Measurements from ENCODE around the gene CPNE7.
A peak's percentile ranks its signal among the peaks of the same experiment; 100 is the strongest.

CPNE7 gene

DNA sequence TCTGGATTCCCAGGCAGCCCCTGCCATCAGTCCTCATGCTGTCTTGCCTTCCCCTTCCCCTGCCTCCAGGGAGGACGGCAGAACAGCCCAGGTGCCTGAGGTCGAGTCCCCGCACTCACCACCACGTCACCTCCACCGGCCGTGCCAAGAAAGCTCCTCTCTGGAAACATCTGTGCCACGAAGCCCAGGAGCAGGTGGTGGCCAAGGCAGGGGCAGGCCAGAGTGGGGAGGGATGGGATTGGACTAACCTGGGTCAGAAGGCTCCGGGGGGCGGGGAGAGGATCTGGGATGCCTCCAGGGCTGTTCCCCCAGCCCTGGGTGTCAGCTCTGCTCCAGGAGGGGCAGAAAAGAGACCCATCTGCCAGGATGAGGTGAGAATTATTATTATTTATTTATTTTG is 30.4 kb downstream of the CPNE7 start:
- TF ChIP-seq GATA2 (IDR thresholded peaks at IDR 0.05; ENCODE audit: low read depth, low read length) (no peak), GATA3 (IDR thresholded peaks at IDR 0.05; ENCODE audit: low read depth, low read length) (no peak)

- TF ChIP-seq GATA2 (IDR thresholded peaks at IDR 0.05; ENCODE audit: low read depth, low read length) (no peak), GATA3 (IDR thresholded peaks at IDR 0.05; ENCODE audit: low read depth, low read length) (no peak)
Measured at GRCh38 chr16:89607453-89607852, 31.9 kb downstream of the CPNE7 start.

DNA sequence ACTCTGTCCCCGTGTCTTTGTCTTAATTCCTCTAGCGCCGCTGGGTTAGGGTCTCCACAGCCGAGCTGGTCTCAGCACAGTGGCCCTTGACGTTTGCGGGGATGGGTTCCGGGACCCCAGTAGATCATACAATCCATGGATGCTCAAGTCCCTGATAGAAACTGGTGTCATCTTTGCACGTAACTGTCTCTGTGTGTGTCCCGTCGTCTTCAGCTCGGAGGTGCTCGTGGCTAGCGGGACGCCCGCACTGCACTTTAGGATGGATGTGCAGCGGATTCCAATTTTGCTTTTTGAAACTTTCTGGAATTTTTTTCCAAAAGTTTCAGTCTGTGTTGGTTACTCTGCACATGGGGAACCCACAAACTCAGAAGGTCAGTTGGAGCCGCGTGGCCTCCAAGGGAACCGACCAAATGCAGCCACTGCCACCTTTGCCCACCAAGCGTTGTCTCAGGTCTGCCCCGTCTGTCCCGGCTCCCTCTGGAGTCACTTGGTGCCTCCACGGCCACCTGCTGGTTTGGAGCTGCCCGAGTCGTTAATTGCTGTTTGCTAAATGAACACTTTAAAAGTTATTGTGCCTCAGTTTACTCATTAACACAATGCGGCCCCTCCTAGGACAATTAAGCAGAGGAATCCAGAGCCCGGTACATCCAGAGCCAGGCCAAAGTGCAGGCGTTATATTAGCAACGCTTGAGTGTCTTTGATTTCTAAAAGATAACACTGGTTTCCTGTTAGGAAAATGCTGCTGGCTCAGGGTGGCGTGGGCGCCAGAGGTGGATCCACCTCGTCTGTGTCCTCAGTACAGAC is 32.6 kb downstream of the CPNE7 start:
- peak; percentile 63 for TF ChIP-seq GATA2 (IDR thresholded peaks at IDR 0.05; ENCODE audit: low read depth, low read length)
- no peak for TF ChIP-seq GATA3 (IDR thresholded peaks at IDR 0.05; ENCODE audit: low read depth, low read length)

DNA sequence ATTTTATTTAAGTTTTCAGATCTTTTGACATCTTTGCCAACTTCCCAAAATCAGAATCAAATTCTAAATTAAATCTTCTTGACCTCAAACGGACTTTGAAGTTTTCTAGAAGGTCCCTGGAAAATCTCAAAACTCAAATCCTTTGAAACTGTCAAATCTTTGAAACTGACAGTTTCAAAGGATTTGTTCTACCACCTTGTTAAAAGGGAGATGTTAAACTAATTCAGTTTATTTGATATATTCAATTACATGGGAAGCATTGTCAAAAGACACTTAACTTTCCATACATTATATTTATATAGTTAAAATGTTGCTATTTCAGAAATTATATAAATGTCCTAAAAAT is 34.5 kb downstream of the CPNE7 start:
- TF ChIP-seq GATA2 (IDR thresholded peaks at IDR 0.05; ENCODE audit: low read depth, low read length) (no peak), GATA3 (IDR thresholded peaks at IDR 0.05; ENCODE audit: low read depth, low read length) (no peak)

DNA sequence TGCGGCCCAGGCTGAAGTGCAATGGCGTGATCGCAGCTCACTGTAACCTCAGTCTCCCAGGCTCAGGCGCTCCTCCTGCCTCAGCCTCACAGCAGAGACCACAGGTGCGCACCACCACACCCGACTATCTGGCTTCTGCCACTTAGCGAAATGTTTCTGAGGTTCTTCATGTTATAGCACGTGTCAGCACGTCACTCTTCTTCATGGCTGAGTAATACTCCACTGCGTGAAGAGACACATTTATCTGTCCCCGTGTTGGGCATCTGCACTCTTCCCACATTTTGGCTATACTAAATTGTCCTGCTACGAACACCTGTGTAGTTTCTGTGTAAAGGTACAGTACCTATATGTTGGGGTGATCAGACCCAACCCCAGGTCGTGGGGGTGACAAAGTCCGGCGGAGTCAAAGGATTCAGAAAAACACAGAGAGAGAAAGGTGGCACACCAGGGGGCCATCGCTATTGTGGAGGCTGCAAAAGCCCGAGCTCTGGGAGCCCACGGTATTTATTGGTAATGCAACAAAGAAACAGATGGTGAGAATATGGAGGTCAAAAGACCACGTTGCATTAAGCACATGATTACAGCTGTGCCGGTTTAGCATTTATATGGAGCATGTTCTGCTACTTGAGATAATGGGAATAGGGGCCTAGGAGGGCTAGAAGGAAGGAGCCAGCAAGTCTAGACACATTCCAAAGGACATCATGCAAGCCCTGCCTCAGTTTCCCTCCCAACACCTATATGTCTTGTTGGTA is 37.0 kb downstream of the CPNE7 start:
- no peak for TF ChIP-seq GATA2 (IDR thresholded peaks at IDR 0.05; ENCODE audit: low read depth, low read length)
- no peak for TF ChIP-seq GATA3 (IDR thresholded peaks at IDR 0.05; ENCODE audit: low read depth, low read length)

GRCh38 chr16:89613231-89613953 is 37.8 kb downstream of the CPNE7 start, which contains the start of gene DPEP1:
Gene DPEP1, plus strand, starts transcription at chr16:89613642. Its CDS starts 16,769 bp downstream, at chr16:89630411.
- TF ChIP-seq GATA2 (IDR thresholded peaks at IDR 0.05; ENCODE audit: low read depth, low read length) (no peak), GATA3 (IDR thresholded peaks at IDR 0.05; ENCODE audit: low read depth, low read length) (no peak)

DNA sequence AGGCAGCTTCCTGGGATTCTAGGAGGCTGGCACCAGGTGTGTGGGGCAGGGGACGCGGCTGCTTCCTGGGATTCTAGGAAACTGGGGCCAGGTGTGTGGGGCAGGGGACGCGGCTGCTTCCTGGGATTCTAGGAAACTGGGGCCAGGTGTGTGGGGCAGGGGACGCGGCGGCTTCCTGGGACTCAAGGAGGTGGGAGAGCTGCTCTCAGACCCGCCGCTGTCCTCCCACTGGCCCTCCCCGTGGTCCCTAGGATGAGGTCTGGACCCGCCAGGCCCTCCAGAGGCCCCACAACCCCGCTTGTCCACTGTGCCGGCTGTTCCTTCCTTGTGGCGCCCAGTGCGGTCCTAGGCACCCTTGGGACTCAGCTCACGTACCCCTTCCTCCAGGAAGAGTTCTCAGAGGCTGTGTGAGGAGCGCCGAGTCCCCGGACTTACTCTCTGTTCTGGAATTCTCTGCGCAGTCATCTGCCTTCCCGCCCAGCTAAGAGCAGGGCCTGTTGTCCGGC is 38.4 kb downstream of the CPNE7 start:
- TF ChIP-seq GATA2 (IDR thresholded peaks at IDR 0.05; ENCODE audit: low read depth, low read length) (no peak), GATA3 (IDR thresholded peaks at IDR 0.05; ENCODE audit: low read depth, low read length) (no peak)

- TF ChIP-seq GATA3 (IDR thresholded peaks at IDR 0.05; ENCODE audit: low read depth, low read length) (no peak), GATA2 (IDR thresholded peaks at IDR 0.05; ENCODE audit: low read depth, low read length) (no peak)
Measured at GRCh38 chr16:89615176-89615575, 39.6 kb downstream of the CPNE7 start.

- TF ChIP-seq GATA3 (IDR thresholded peaks at IDR 0.05; ENCODE audit: low read depth, low read length) (no peak), GATA2 (IDR thresholded peaks at IDR 0.05; ENCODE audit: low read depth, low read length) (no peak)
Measured at GRCh38 chr16:89615596-89616090, 40.1 kb downstream of the CPNE7 start.

DNA sequence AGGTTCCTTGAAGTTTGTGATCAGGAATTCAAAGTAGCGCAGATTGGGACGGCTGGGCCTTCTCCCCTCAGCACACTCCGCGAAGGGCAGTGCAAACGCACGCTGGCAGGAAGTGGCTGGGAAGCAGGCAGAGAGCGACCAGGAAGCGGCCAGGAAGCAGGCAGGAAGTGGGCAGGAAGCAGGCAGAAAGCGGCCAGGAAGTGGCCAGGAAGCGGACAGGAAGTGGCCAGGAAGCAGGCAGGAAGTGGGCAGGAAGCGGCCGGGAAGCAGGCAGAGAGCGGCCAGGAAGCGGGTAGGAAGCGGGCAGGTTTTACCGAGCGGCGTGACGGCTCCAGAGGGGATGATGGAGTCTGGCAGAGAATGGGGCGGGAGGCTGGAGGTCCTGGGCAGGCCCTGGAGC is 41.1 kb downstream of the CPNE7 start:
- TF ChIP-seq GATA2 (IDR thresholded peaks at IDR 0.05; ENCODE audit: low read depth, low read length): no peak
- TF ChIP-seq GATA3 (IDR thresholded peaks at IDR 0.05; ENCODE audit: low read depth, low read length): no peak

GRCh38 chr16:89617036-89617435 is 41.5 kb downstream of the CPNE7 start:
- no peak for TF ChIP-seq GATA2 (IDR thresholded peaks at IDR 0.05; ENCODE audit: low read depth, low read length)
- no peak for TF ChIP-seq GATA3 (IDR thresholded peaks at IDR 0.05; ENCODE audit: low read depth, low read length)

DNA sequence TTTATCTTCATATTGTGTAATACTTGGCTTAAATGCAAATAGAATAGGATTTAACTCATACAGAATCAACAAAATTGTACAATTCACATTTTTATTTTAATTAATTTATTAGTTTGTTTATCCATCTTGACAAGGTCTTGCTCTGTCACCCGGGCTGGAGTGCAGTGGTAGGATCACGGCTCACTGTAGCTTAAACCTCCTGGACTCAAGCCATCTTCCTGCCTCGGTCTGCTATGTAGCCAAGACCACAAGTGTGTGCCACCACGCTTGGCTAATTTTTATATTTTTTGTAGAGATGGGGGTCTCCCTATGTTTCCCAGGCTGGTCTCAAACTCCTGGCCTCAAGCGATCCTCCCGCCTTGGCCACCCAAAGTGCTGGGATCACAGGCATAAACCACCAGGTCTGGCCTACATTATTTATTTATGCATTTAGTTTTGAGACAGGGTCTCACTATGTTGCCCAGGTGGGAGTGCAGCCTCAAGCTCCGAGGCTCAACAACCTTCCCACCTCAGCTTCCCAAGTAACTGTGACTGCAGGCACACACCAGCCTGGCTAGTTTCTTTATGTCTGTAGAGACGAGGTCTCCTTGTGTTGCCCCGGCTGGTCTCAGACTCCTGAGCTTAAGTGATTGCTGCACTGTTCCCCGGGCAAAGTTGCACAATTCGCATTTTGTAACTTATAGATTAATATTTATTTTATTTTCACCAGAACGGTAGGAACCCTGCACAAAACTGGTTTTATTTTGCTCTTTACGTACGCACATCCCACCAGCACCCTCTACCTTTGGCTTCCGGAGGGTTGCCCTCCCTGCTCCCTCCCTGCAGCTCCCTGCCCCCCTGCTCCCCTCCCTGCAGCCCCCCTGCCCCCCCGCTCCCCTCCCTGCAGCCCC is 42.8 kb downstream of the CPNE7 start:
- TF ChIP-seq GATA2 (IDR thresholded peaks at IDR 0.05; ENCODE audit: low read depth, low read length) (no peak), GATA3 (IDR thresholded peaks at IDR 0.05; ENCODE audit: low read depth, low read length) (no peak)

- TF ChIP-seq GATA2 (IDR thresholded peaks at IDR 0.05; ENCODE audit: low read depth, low read length) (no peak), GATA3 (IDR thresholded peaks at IDR 0.05; ENCODE audit: low read depth, low read length) (no peak)
Measured at GRCh38 chr16:89619840-89620239, 44.3 kb downstream of the CPNE7 start.
